Fibroblast of the aortic adventitia (primary cell): ENCODE data around the gene INSYN1. TPM values are rescaled to one million over a fixed set of nuclear protein-coding genes. Genes with fewer than 3 reads are reported as not detected.

Experiments used
- DNase-seq: peaks from one replicate; pipeline ENCODE4 v3.0.0-alpha.2; 2010; ENCODE audit warnings: low read depth
- H3K4me3 ChIP-seq: 2 replicates; pipeline ENCODE4 v1.5.1; 2011; ENCODE audit warnings: low read depth, mild to moderate bottlenecking, control low read depth, low read length, moderate library complexity
- total RNA-seq: library from RNA; depleted of rRNA; stranded (reverse); fragments of >200 nt; gene quantifications from 2 replicates; pipeline ENCODE4 v1.2.3, GENCODE V29; 2012; ENCODE audit warnings: low replicate concordance
- TF ChIP-seq, protein P1 (sequence below): IDR thresholded peaks from 2 replicates; pipeline ENCODE4 v1.5.1; 2011; ENCODE audit warnings: mild to moderate bottlenecking, low read length, control low read depth, inconsistent platforms; ENCODE audit not compliant: insufficient read depth

The INSYN1 gene, protein sequence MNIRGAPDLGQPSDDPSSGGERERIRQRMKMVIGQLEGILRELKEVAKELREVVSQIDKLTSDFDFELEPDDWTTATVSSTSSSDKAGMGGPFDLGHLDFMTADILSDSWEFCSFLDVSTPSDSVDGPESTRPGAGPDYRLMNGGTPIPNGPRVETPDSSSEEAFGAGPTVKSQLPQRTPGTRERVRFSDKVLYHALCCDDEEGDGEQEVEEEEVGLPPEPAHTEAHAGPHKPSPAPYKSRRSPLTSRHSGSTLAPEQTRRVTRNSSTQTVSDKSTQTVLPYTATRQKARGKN
- total RNA-seq = 1.2 and 5.5 TPM in 2 replicates

DNA sequence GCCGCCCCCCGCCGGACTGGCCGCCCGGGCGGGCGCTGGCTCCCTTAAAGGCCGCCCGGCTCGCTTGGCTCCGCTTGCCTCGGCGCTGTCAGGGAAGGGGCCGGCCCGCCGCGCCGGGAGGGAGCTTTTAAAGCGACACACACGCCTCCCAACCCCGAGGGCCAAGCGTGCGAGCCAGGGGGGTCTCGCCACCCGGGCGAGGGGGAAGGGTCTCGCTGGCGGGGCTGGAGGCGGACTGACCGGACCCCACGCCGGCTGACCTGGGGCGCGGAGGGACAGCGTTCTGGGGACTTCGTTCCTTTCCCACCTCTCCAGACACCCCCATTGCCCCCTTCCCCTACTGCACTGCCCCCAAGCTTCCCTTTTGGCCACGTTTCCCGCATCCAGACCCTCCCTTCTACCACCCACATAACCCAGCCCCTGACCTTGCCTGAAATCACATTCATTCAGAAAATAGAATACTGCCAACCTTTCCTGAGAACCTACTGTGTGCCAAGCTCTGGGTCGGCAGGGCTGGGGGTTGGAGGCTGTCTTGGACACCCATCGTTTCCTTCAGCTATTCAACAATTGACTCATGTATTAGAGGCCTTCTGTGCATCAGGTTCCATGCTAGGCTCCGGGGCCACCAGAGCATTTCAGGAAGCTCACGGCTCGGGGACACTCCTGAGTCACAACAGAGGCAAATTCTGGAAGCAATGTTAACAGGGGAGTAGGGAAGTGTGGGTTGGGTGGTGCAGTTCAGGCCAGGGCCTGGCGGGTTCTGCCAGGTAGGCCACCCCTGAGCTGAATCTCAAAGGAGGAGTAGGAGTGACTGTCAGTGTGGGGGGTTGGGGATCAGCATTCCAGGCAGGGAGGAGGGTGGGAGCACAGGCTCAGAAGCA is at the start of gene INSYN1:
Gene INSYN1 (minus strand): TSS at position 102 of the 881 bp plus-strand sequence. CDS start 2,221 bp downstream, outside the sequence.
- peak; percentile 28 for DNase-seq
- TF ChIP-seq, protein P1, sequence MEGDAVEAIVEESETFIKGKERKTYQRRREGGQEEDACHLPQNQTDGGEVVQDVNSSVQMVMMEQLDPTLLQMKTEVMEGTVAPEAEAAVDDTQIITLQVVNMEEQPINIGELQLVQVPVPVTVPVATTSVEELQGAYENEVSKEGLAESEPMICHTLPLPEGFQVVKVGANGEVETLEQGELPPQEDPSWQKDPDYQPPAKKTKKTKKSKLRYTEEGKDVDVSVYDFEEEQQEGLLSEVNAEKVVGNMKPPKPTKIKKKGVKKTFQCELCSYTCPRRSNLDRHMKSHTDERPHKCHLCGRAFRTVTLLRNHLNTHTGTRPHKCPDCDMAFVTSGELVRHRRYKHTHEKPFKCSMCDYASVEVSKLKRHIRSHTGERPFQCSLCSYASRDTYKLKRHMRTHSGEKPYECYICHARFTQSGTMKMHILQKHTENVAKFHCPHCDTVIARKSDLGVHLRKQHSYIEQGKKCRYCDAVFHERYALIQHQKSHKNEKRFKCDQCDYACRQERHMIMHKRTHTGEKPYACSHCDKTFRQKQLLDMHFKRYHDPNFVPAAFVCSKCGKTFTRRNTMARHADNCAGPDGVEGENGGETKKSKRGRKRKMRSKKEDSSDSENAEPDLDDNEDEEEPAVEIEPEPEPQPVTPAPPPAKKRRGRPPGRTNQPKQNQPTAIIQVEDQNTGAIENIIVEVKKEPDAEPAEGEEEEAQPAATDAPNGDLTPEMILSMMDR = no peak
- peak within 1 kb of the TSS; percentile 63 for H3K4me3 ChIP-seq

DNA sequence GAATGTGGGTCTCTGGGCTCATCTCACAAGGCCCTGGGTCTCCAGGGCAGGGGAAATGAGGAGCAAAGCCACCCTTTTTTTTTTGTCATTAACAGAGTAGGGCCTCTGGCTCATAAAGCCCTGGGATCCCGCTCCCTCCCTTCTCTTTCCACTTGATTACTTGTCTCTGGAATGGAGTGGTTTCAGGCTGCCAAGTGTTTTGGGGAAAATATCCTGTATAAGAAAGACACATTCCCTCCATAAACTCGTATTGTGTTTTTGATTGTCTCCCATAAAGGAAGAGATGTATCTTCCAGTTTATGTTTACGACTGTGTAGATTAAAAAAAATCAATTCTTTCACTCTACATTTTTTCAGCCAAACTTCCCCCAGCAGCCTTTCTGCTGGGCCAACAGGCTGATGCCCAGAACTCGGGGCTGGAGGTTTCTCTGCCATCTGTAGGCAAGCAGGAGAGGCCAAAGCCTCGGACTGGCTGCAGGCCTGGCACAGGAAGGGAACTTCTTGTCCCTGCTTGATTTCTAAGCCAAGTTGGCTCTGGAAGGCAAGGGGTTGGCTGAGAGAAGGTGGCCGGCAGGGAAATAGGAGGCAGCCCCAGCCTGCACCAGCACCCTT is 49.4 kb upstream of the INSYN1 start:
- no peak for DNase-seq
- TF ChIP-seq, protein P1 = no peak
- no peak overlapping the region for H3K4me3 ChIP-seq

DNA sequence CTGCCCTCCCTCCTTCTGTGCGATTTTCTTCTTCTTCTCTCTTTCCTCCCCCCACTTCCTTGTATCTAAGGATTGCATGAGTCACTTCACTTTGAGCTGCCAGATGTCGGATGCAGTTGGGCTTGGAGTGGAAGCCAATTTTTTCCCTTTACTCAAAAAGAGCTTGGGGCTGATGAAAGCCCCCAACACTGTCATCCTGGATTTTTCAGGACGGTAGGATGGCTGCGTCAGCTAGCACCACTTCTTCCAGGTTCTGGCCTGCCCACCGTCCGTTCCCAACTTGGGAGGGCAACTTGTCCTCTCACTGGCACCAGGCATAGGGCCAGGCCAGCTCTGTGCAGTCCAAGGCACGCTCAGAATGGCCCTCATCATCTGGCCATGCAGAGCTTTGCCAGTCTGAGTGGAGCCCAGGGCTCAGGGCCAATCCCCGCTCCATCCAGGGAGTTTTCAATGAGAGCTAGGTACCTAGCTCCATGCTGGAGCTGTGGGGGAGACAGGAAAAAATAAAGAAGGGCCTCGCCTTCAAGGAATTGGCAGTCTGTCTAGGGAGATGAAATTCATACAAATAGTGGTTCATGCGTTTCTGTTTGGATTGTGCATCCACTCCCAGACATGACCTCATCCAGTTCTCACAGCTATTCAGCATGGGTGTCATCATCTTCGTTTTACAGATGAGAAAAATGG is 47.7 kb upstream of the INSYN1 start:
- peak overlapping the region; percentile 31 for H3K4me3 ChIP-seq
- DNase-seq = peak; percentile 95
- TF ChIP-seq, protein P1 = no peak

DNA sequence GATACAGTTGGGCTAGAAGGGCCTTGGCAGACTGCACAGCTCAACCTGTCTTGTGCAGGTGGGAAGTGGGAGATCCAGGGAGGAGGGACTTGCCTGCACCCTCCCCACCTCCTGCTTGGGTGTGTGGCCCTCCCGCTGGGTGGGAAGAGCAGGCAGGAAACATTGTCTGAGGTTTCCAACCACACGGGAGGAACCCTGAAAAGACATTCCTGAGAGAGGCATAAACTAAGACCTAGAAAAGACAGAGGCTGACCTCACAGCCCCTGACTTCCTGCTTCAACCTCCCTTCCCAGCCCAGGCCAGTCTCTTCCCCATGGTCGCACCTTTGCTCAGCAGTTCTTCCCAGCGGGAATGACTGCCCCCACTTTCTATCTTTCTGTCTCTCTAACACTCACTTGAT is 46.3 kb upstream of the INSYN1 start:
- DNase-seq = peak; percentile 19
- TF ChIP-seq, protein P1 = no peak
- no peak overlapping the region for H3K4me3 ChIP-seq

DNA sequence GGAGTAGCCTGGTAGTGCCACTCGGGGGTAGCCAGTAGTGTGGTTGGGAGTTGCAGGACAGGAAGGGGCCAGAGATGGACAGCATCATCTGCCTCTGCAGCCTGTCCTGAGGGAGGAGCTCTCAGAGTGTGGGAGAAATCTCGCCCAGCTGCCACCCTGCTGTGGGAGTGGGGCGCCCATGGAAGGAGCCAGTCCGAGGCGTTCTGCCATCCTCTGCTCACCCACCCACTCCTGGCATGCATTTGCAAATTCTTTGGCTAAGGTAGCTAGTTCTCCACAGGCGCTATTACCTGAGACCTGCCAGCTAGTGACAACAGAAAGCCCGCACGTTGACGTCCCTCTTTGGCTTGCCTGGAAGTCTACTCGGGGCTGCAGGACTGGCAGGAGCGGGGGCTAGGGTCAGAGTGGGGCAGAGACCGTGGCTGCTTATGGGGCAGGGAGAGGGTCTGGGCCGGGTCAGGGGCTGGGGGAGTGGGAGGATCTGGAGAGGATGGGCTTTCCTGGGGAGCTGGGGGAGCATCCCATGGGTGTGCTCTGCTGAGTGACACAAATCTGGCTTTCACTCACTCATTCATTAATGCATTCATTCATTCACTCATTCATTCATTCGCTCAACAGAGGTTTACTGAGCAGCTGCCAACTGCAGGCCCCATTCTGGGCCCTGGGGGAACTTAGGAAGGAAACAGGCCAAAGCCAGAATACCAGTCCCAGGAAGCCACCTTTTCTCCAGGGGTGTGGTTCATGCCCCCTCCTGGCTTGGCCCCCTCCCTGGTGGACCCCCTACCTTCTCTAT is 44.4 kb upstream of the INSYN1 start:
- DNase-seq = no peak
- TF ChIP-seq, protein P1 = no peak
- H3K4me3 ChIP-seq = no peak overlapping the region
